ENCODE measurements around the gene GNA14.

DNA sequence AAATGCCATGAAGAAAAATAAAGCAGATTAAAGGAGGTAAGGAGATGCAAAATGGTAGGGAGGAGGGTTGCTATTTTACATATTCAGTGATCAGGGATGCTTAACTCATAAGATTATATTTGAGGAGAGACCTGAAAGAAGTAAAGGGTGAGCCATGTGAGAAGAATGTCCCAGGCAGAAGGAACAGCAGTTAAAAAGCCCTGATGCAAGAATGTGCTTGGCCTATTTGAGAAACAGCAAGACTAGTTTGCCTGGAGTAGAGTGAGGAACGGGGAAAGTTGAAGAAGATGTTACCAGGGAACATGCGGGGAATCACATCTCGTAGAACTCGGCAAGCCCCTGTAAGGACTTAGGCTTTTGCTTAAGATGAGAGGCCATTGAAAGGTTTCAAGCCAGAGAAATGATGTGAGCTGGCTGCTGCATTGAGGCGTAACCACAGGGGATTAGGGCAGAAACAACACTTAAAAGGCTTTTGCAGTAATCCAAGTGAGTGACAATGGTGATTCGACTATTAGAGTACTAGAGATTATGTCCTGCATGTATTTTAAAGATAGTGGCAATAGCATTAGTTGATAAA lies 272.1 kb downstream of the GNA14 start:
- no peak for TF ChIP-seq EZH2 (IDR thresholded peaks at IDR 0.05; ENCODE audit: low read depth)
- TF ChIP-seq, protein P1, sequence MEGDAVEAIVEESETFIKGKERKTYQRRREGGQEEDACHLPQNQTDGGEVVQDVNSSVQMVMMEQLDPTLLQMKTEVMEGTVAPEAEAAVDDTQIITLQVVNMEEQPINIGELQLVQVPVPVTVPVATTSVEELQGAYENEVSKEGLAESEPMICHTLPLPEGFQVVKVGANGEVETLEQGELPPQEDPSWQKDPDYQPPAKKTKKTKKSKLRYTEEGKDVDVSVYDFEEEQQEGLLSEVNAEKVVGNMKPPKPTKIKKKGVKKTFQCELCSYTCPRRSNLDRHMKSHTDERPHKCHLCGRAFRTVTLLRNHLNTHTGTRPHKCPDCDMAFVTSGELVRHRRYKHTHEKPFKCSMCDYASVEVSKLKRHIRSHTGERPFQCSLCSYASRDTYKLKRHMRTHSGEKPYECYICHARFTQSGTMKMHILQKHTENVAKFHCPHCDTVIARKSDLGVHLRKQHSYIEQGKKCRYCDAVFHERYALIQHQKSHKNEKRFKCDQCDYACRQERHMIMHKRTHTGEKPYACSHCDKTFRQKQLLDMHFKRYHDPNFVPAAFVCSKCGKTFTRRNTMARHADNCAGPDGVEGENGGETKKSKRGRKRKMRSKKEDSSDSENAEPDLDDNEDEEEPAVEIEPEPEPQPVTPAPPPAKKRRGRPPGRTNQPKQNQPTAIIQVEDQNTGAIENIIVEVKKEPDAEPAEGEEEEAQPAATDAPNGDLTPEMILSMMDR (conservative IDR thresholded peaks at IDR 0.05) = no peak

Data from PC-9 (cell line).